Pulmonary artery endothelial cell (primary cell): ENCODE measurements around the gene LYPD5. TPM values are rescaled to one million over a fixed set of nuclear protein-coding genes. Genes with fewer than 3 reads are reported as not detected.
"Not testable (repeated sequence)": the region's sequence is repeated elsewhere in the genome, so short reads cannot be mapped to it uniquely, and the experiment has no call there.

ENCODE experiments used
- DNase-seq: peaks from one replicate; pipeline ENCODE4 v3.0.0-alpha.2; 2011; ENCODE audit warnings: low read depth, low spot score
- total RNA-seq: library from RNA; depleted of rRNA; stranded (reverse); fragments of >200 nt; gene quantifications from 2 replicates; pipeline ENCODE4 v1.2.3, GENCODE V29; 2014

The LYPD5 gene
- total RNA-seq: 0.39 and 0.53 TPM in 2 replicates

DNA sequence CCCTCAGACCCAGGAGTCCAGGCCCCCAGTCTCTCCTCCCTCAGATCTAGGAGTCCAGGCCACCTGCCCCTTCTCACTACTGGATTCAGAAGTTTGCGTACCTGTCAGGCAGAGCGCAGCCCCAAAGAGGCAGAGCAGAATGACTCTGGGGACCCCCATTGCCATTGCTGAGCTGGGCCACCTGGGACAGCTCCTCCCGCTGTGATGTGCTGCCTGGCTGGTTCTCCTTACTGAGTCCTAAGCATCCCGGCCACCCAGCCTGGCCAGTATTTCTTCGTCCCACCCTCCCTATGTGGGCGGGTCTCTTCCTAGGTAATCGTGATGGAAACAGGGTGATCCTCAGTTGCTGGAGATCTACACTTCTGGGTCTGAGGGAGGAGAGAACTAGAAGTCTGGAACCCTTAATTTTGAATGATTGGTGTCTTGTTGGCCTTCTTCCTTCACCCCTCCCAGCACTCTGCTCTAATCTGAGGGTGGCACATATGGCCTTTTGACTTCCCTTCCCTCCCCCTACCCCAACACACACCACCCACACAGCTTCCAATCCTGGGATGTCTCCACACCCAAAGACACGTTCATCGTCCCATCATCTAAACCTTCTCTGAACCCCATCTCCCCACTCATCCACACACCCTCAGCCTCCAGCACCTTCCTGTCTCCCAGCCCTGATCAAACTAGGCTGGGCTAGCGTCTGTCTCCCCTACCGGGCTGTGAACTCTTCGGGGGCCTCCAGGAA is at the start of gene LYPD5:
Gene LYPD5 (minus strand): TSS at position 232 of the 736 bp plus-strand sequence. CDS start 67 bp downstream, at position 165.
- DNase-seq: no peak

- DNase-seq: no peak
These were observed 46.6 kb upstream of the LYPD5 start for GRCh38 chr19:43848821-43849220.

DNA sequence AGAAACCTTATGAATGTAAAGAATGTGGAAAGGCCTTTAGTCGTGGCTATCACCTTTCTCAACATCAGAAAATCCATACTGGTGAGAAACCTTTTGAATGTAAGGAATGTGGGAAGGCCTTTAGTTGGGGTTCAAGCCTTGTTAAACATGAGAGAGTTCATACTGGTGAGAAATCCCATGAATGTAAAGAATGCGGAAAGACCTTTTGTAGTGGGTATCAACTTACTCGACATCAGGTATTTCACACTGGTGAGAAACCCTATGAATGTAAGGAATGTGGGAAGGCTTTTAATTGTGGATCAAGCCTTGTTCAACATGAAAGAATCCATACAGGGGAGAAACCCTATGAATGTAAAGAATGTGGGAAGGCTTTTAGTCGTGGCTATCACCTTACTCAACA is 45.6 kb upstream of the LYPD5 start:
- no peak for DNase-seq

DNA sequence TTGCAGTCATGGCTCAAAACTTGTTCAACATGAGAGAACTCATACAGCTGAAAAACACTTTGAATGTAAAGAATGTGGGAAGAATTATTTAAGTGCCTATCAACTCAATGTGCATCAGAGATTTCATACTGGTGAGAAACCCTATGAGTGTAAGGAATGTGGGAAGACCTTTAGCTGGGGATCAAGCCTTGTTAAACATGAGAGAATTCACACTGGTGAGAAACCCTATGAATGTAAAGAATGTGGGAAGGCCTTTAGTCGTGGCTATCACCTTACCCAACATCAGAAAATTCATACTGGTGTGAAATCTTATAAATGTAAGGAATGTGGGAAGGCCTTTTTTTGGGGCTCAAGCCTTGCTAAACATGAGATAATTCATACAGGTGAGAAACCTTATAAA is 45.0 kb upstream of the LYPD5 start:
- no peak for DNase-seq

GRCh38 chr19:43842007-43842406 is 39.8 kb upstream of the LYPD5 start:
- DNase-seq: no peak

DNA sequence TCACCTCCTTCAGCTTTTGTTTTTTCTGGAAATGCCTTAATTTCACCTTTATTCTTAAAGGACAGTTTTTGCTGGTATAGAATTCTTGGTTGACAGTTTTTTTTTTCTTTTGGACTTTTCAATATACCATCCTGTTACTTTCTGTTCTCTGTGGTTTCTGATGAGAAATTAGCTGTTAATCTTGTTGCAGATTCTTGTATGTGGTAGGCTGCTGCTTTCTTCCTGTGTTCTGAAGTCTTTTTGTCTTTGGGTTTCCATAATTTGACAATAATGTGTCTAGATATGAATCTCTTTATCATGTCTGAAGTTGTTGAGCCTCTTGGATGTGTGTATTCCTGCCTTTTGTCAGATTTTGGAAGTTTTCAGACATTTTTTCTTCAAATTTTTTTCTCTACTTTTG is 36.9 kb upstream of the LYPD5 start:
- no peak for DNase-seq

DNA sequence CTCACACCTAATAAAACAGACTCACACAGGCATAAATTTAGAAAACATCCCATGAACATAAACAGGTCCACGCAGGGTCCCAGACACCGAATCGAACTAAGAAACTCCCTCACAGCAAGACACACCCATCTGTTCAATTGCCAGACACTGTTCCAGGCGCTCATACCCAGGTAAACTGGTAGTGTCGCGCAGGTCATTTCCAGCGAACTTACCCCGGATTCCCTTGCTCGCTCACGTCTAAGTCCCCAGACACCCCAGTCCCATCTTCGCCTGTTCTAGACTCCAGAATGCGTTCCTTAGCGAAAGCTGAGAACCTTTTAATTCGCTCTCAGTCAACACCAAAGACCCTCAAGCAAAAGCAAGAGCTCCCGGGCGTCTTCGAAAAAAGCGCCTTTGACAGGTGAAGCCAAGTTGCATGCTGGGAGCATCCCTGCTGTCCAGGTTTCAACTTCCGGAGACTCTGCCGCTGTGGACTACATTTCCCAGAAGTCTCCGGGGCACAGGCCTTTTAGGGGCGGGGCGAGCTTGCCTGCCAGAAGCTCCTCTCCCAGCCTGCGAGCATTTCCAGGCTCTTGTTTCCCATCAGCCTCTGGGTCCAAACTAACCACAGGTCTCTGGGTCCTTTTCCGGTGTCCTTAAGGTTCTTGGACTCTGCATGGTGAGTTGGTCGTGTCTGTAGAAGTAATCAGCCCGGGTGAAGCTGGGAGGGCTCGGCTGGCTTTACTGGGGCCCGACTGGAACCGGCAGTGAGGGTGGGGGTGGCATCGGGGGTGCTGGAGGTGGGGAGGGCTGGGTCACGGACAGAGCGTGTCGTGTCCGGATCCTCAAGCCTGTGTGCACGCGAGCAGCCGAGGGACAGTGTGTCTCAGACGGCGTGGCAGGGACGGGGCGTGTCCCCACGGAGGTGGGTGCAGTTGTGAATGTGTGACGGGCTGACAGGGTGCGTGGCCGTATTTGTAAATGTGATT is 24.8 kb upstream of the LYPD5 start, which contains the start of gene ZNF283:
Gene ZNF283 (plus strand): TSS at position 535 of the 968 bp plus-strand sequence. CDS start 6,184 bp downstream, outside the sequence.
- peak; percentile 44 for DNase-seq

DNA sequence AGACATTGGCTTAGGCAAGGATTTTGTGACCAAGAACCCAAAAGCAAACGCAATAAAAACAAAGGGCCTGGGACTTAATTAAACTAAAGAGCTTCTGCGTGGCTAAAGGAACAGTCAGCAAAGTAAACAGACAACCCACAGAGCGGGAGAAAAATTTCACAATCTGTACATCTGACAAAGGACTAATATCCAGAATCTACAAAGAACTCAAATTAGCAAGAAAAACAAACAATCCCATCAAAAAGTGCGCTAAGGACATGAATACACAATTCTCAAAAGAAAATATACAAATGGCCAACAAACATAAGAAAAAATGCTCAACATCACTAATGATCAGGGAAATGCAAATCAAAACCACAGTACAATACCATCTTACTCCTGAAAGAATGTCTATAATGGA is 22.3 kb upstream of the LYPD5 start:
- DNase-seq: not testable (repeated sequence)

DNA sequence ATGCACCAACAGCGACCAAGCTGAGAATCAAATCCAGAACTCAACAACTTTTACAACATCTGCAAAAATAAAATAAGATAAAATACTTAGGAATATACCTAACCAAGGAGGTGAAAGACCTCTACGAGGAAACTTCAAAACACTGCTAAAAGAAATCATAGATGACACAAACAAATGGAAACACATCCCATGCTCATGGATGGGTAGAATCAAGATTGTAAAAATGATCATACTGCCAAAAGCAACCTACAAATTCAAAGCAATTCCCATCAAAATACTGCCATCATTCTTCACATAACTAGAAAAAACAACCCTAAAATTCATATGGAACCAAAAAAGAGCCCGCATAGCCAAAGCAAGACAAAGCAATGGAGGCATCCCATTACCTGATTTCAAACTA is 21.6 kb upstream of the LYPD5 start:
- DNase-seq: not testable (repeated sequence)

- DNase-seq: no peak
These were observed 18.6 kb upstream of the LYPD5 start for GRCh38 chr19:43820884-43821215.

GRCh38 chr19:43820098-43820883 is 18.0 kb upstream of the LYPD5 start:
- no peak for DNase-seq

GRCh38 chr19:43818500-43818899 is 16.3 kb upstream of the LYPD5 start:
- no peak for DNase-seq

DNA sequence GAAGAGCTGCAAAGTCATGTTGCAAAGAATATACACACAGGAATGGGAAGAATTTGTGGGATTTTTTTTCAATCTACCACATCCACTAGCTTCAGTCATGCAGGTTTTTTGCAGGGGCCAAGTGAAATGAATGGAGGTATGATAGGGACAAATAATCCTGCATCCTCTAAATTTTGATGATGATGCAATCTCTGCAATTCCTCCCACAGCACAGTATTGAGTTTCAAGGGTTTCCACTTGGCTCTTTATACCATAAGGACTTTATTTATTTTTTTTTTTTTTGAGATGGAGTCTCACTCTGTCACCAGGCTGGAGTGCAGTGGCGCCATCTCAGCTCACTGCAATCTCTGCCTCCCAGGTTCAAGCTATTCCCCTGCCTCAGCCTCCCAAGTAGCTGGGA is 15.2 kb upstream of the LYPD5 start:
- not testable (repeated sequence) for DNase-seq

DNA sequence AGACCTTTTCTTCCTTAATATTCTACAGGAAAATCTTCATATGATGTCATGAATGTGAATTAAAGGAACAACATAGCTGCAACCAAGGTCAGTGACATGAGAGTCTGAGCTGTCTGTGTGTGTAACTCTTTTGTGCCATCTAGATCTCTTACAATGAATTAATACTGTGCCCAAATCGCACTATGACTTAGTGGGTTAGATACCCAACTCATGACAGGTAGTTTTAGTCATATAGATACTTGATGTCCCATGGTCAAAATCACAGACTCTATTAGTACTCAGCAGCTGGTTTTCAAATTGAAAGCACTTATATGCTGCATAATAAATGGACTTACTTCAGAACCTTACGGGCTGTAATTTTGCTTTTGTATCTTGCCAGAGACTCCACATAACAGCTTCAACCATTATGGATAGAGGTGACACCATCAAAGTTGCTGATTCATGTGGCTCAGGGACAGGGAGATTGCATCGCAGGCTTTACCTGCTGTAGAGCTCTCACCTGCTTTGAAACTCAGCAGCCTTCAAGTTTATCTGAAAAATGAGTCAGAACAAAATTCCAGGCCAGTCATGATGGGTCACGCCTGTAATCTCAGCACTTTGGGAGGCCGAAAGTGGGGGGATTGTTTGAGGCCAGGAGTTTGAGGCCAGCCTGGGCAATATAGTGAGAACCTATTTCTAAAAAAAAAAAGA is 12.6 kb upstream of the LYPD5 start:
- no peak for DNase-seq

DNA sequence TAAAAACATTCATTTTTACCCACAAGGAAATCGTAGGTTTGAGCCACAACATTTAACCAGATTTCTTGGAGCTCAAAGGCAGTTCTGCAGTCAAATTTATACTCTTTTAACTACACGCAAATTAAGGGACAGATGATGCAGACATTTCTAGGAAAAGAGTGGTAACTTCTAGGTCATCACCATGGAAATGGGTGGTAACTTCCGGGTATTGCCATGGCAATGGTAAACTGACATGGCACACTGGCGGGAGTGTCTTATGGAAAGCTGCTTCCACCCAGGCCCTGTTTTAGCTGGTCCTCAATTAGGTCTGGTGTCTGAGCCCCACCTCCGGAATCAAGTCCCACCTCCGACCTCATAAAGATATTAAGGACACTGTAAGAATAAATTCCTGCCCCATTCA is 10.4 kb upstream of the LYPD5 start:
- no peak for DNase-seq

GRCh38 chr19:43812259-43812658 is 10.0 kb upstream of the LYPD5 start:
- DNase-seq: no peak

DNA sequence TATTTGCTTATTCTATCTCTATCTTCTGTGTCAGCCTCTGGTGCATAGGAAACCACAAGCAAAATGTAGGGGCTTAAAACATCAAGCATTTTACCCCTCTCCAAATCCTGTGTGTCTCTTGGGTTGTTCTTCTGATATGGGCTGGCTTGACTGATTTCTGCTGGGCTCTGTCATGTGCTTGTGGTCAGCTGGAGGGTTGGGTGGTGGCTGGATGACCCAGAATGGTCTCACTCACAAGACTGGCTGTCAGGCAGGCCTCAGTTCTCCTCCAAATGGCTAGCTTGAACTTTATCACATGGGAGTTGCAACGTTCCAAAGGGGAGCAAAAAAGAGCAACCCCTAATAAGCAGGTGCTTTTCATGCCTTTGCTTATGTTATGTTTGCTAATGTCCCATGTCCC is 9.6 kb upstream of the LYPD5 start:
- no peak for DNase-seq

- DNase-seq: no peak
These were observed 7.8 kb upstream of the LYPD5 start for GRCh38 chr19:43809762-43810696.

DNA sequence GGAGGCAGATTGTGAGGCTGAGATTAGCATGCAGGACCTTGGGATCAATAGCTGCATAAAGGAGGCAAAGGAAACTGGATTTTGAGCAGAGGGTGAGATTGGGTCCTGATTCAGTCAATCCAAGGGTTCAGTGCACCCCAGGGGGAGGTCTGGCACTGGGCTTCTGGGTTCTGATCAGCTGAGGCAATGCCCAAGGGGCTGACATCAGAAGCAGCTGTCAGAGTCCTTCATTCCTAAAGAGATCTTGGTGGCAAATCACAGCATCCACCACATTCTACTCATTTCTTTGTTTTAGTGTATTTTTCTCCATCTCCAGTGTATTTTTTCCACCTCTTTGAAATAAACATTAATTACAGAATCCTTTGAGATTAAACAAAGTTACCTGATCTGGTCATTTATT is 5.4 kb upstream of the LYPD5 start:
- no peak for DNase-seq

GRCh38 chr19:43806848-43807247 is 4.6 kb upstream of the LYPD5 start:
- no peak for DNase-seq
